GM19099 (cell line): ENCODE measurements around the gene WRNIP1.

ENCODE experiments used
- POLR2A ChIP-seq: IDR thresholded peaks from 3 replicates; pipeline ENCODE4 v1.6.1; 2011; ENCODE audit warnings: low read depth; ENCODE audit not compliant: insufficient read length; ENCODE audit errors: extremely low read depth

Gene WRNIP1

GRCh38 chr6:2734488-2735166, 30.6 kb upstream of the WRNIP1 start:
- TF ChIP-seq POLR2A, result no peak

GRCh38 chr6:2737885-2738284, 27.3 kb upstream of the WRNIP1 start:
- no peak for TF ChIP-seq POLR2A

GRCh38 chr6:2738373-2738979, 26.7 kb upstream of the WRNIP1 start:
- no peak for TF ChIP-seq POLR2A

- TF ChIP-seq POLR2A, result no peak
Measured at GRCh38 chr6:2739335-2739734, 25.9 kb upstream of the WRNIP1 start.

GRCh38 chr6:2740581-2740980, 24.6 kb upstream of the WRNIP1 start:
- TF ChIP-seq POLR2A, result no peak

- TF ChIP-seq POLR2A, result no peak
Measured at GRCh38 chr6:2741756-2742155, 23.4 kb upstream of the WRNIP1 start.

GRCh38 chr6:2743280-2744208, 21.6 kb upstream of the WRNIP1 start:
- no peak for TF ChIP-seq POLR2A

- no peak for TF ChIP-seq POLR2A
Measured at GRCh38 chr6:2744209-2744771, 20.9 kb upstream of the WRNIP1 start.

GRCh38 chr6:2744778-2745177, 20.4 kb upstream of the WRNIP1 start:
- TF ChIP-seq POLR2A, result no peak

GRCh38 chr6:2745246-2745645, 19.9 kb upstream of the WRNIP1 start:
- no peak for TF ChIP-seq POLR2A

- no peak for TF ChIP-seq POLR2A
Measured at GRCh38 chr6:2746557-2747061, 18.6 kb upstream of the WRNIP1 start.

GRCh38 chr6:2748183-2748582, 17.0 kb upstream of the WRNIP1 start:
- TF ChIP-seq POLR2A, result no peak

GRCh38 chr6:2749969-2750600, 15.1 kb upstream of the WRNIP1 start:
- TF ChIP-seq POLR2A, result no peak

GRCh38 chr6:2750832-2751231, 14.4 kb upstream of the WRNIP1 start, which contains the start of gene MYLK4:
TSS of gene MYLK4 (minus strand) at chr6:2750922. CDS start at chr6:2749294, 1,628 bp downstream.
- no peak for TF ChIP-seq POLR2A
